Transverse colon (tissue), 4 donors: Measurements from ENCODE around the gene NDN.

Experiments
- POLR2AphosphoS5 ChIP-seq, 3 donors: sonication (generic); formaldehyde crosslinking; IDR thresholded peaks; one replicate each; pipeline ENCODE4 v1.6.1; 2016; ENCODE audit warnings: antibody characterized with exemption in 3 of 3
- TF ChIP-seq, protein P1 (sequence below), 5 experiments: fragments of 200-600 bp in 3 of 5; fragments of 450-650 bp in 2 of 5; sonication (generic) in 3 of 5; IDR thresholded peaks; 1 replicate in 2 of 5; 2 replicates in 3 of 5; pipeline ENCODE4 v1.5.1; 2016 to 2017; ENCODE audit warnings: antibody characterized with exemption in 5 of 5, inconsistent platforms in 3 of 5, mild to moderate bottlenecking in 2 of 5, moderate library complexity in 1 of 5

DNA sequence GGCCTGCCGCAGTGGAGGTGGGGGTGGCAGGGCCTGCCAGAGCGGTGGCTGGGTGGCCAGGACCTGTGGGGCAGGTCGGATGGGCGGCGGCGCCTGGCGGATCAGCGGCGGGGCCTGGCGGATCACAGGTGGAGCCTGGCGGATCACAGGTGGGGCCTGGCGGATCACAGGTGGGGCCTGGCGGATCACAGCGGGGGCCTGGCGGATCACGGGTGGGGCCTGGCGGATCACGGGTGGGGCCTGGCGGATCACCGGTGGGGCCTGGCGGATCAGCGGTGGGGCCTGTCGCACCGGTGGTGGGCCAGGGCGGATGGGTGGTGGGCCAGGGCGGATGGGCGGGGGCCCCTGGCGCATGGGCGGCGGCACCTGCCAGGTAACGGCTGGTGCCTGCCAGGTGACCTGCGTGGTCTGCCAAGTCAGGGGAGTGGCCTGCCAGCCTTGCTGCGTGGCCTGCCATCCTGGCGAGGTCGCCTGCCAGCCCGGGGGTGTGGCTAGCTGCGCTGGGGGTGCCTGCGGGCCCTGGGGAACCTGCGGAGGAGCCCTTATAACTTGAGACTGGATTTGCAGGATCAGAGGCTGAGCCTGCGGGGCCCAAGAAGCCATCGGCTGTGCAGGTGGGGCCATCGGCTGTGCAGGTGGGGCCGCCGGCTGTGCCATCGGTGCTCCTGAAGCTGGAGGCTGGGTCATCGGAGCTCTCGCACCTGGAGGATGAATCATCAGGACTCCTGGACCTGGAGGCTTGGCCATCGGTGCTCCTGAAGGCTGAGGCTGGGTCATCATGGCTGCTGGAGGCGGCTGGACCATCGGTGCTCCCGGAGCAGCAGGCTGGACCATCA lies 40.7 kb downstream of the NDN start:
- TF ChIP-seq, protein P1, sequence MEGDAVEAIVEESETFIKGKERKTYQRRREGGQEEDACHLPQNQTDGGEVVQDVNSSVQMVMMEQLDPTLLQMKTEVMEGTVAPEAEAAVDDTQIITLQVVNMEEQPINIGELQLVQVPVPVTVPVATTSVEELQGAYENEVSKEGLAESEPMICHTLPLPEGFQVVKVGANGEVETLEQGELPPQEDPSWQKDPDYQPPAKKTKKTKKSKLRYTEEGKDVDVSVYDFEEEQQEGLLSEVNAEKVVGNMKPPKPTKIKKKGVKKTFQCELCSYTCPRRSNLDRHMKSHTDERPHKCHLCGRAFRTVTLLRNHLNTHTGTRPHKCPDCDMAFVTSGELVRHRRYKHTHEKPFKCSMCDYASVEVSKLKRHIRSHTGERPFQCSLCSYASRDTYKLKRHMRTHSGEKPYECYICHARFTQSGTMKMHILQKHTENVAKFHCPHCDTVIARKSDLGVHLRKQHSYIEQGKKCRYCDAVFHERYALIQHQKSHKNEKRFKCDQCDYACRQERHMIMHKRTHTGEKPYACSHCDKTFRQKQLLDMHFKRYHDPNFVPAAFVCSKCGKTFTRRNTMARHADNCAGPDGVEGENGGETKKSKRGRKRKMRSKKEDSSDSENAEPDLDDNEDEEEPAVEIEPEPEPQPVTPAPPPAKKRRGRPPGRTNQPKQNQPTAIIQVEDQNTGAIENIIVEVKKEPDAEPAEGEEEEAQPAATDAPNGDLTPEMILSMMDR (IDR thresholded peaks at IDR 0.05), result no peak
- TF ChIP-seq POLR2AphosphoS5 (IDR thresholded peaks at IDR 0.05), result no peak
